Heart left ventricle (tissue), 13 donors: Measurements from ENCODE around the gene DNAJC5.

ENCODE experiments used
- CTCF ChIP-seq, 12 donors: fragments of 200-600 bp; sonication (generic) in 4 of 12; IDR thresholded peaks; one replicate each; pipeline versions ENCODE4 v1.5.0 to v1.8.0; 2018 to 2022; ENCODE audit warnings: antibody characterized with exemption in 12 of 12, mild to moderate bottlenecking in 5 of 12
- POLR2A ChIP-seq, 2 donors: fragments of 450-650 bp; IDR thresholded peaks; one replicate each; pipeline ENCODE4 v1.6.1; 2017; ENCODE audit warnings: antibody characterized with exemption in 2 of 2, mild to moderate bottlenecking in 2 of 2, moderate library complexity in 2 of 2
- donor health status: ischemic (EF 13 %, LVEDD 7.1; RV severe dilation, severe dysfunction).
- donor health status: DM: no; HTN: yes; CAD: no.
- donor health status: DM: no; HTN: no; CAD: no.
- donor health status: ischemic (EF 25% LVEDD 6.9; RV normal size, moderate dysfunction).
- donor health status: ischemic (EF 25% LVEDD 5.7; RV mildly dilated, moderate dysfunction).
- donor health status: ischemic (EF 35%, LVEDD 5.7; RV mildly dilated, moderate dysfunction).
- donor health status: nonischemic (EF 11% LVEDD 7.7; RV severe dilation, severe dysfunction).
- donor health status: DM: yes; HTN: yes; CAD: no.
- donor health status: PGD.
- donor health status: ischemic (EF 29% LVEDD 5.4; RV normal size, mild dysfunction).
- donor health status: nonischemic (EF 23%, LVEDD 6.1; RV moderate dilation, normal function).

GRCh38 chr20:63930971-63931553, 36.1 kb downstream of the DNAJC5 start:
- TF ChIP-seq CTCF (IDR thresholded peaks at IDR 0.05) (no peak), POLR2A (IDR thresholded peaks at IDR 0.05) (no peak)
